ENCODE results near the gene CASP5.
A peak's percentile ranks its signal among the peaks of the same experiment; 100 is the strongest.
"Not testable (repeated sequence)": the region's sequence is repeated elsewhere in the genome, so short reads cannot be mapped to it uniquely, and the experiment has no call there.

CASP5 gene

GRCh38 chr11:105023003-105023402, at the start of gene CASP5:
TSS of gene CASP5 (minus strand) at chr11:105023168. CDS start at chr11:105023136, 32 bp downstream.
- no peak for DNase-seq

- not testable (repeated sequence) for DNase-seq
These were observed 49.1 kb upstream of the CASP5 start for GRCh38 chr11:105072080-105072479.

GRCh38 chr11:105071089-105071732, 48.2 kb upstream of the CASP5 start:
- DNase-seq: no peak

GRCh38 chr11:105070306-105070705, 47.3 kb upstream of the CASP5 start:
- no peak for DNase-seq

GRCh38 chr11:105069749-105070148, 46.8 kb upstream of the CASP5 start:
- DNase-seq: not testable (repeated sequence)

GRCh38 chr11:105063245-105063941, 40.4 kb upstream of the CASP5 start:
- not testable (repeated sequence) for DNase-seq

GRCh38 chr11:105057432-105057831, 34.5 kb upstream of the CASP5 start:
- no peak for DNase-seq

- DNase-seq: no peak
These were observed 33.5 kb upstream of the CASP5 start for GRCh38 chr11:105056446-105056845.

GRCh38 chr11:105054723-105055493, 31.9 kb upstream of the CASP5 start:
- no peak for DNase-seq

- DNase-seq: no peak
These were observed 29.5 kb upstream of the CASP5 start for GRCh38 chr11:105052487-105052886.

GRCh38 chr11:105051559-105051958, 28.6 kb upstream of the CASP5 start:
- no peak for DNase-seq

GRCh38 chr11:105049481-105049880, 26.5 kb upstream of the CASP5 start:
- no peak for DNase-seq

- DNase-seq: no peak
These were observed 24.1 kb upstream of the CASP5 start for GRCh38 chr11:105046898-105047579.

GRCh38 chr11:105045676-105046296, 22.8 kb upstream of the CASP5 start:
- no peak for DNase-seq

- peak; percentile 2 for DNase-seq
These were observed 21.9 kb upstream of the CASP5 start, which contains the start of gene CARD16 for GRCh38 chr11:105044557-105045524. TSS of gene CARD16 (minus strand) at chr11:105045335. CDS start at chr11:105045297, 38 bp downstream.

- DNase-seq: no peak
These were observed 19.2 kb upstream of the CASP5 start for GRCh38 chr11:105042178-105042577.

- no peak for DNase-seq
These were observed 17.7 kb upstream of the CASP5 start for GRCh38 chr11:105040703-105041102.

GRCh38 chr11:105034813-105035620, 12.0 kb upstream of the CASP5 start, which contains the start of gene CASP1:
TSS of gene CASP1 (minus strand) at chr11:105035144. CDS start at chr11:105035113, 31 bp downstream.
- DNase-seq: no peak

GRCh38 chr11:105034388-105034787, 11.4 kb upstream of the CASP5 start:
- DNase-seq: not testable (repeated sequence)

GRCh38 chr11:105033781-105034180, 10.8 kb upstream of the CASP5 start:
- DNase-seq: no peak

Measured in stimulated activated naive CD4-positive, alpha-beta T cell treated with Interleukin-2 at 50 U/mL for 16 hours (primary cell).